Smooth muscle cell (in vitro differentiated cells): Measurements from ENCODE around the gene KLK13. TPM values are rescaled to one million over a fixed set of nuclear protein-coding genes. Genes with fewer than 3 reads are reported as not detected.

Source experiments
- DNase-seq: peaks from one replicate; lab custom pipeline; 2025; ENCODE audit not compliant: unreplicated experiment; lab: John Stamatoyannopoulos, UW
- H2AFZ ChIP-seq: fragments of 200-600 bp; sonication (generic); 2 replicates; pipeline ENCODE4 v1.6.0; 2016; ENCODE audit warnings: antibody characterized with exemption, low read depth, mild to moderate bottlenecking
- H3F3A ChIP-seq: fragments of 200-600 bp; sonication (generic); 2 replicates; pipeline ENCODE4 v1.6.0; 2017; ENCODE audit warnings: antibody characterized with exemption, low read depth
- H3K27ac ChIP-seq: fragments of 200-600 bp; sonication (generic); 2 replicates; pipeline ENCODE4 v1.5.1; 2016; ENCODE audit warnings: low read depth, mild to moderate bottlenecking
- H3K27me3 ChIP-seq: fragments of 200-600 bp; sonication (generic); 2 replicates; pipeline ENCODE4 v1.6.1; 2016; ENCODE audit warnings: low read depth, mild to moderate bottlenecking
- H3K36me3 ChIP-seq: fragments of 200-600 bp; sonication (generic); 2 replicates; pipeline ENCODE4 v1.5.1; 2016; ENCODE audit warnings: low read depth
- H3K4me1 ChIP-seq: fragments of 200-600 bp; sonication (generic); 2 replicates; pipeline ENCODE4 v1.5.1; 2016; ENCODE audit warnings: low read depth
- H3K4me2 ChIP-seq: fragments of 200-600 bp; sonication (generic); 2 replicates; pipeline ENCODE4 v1.6.0; 2016; ENCODE audit warnings: mild to moderate bottlenecking
- H3K4me3 ChIP-seq: fragments of 200-600 bp; sonication (generic); 2 replicates; pipeline ENCODE4 v1.5.1; 2016; ENCODE audit warnings: mild to moderate bottlenecking
- H3K79me2 ChIP-seq: fragments of 200-600 bp; sonication (generic); 2 replicates; pipeline ENCODE4 v1.6.0; 2016; ENCODE audit warnings: low read depth, mild to moderate bottlenecking
- H3K9ac ChIP-seq: fragments of 200-600 bp; sonication (generic); 2 replicates; pipeline ENCODE4 v1.6.0; 2016; ENCODE audit warnings: low read depth
- H3K9me3 ChIP-seq: fragments of 200-600 bp; sonication (generic); replicated peaks from 2 replicates; pipeline ENCODE4 v1.5.1; 2016; ENCODE audit warnings: low read depth
- H4K20me1 ChIP-seq: fragments of 200-600 bp; sonication (generic); 2 replicates; pipeline ENCODE4 v1.6.0; 2016; ENCODE audit warnings: low read depth
- WGBS: methylation state at CpG from one replicate; pipeline ENCODE4 v1.1.7; 2016; ENCODE audit warnings: low lambda C conversion rate; 5-methylcytosine and 5-hydroxymethylcytosine counted together
- polyA plus RNA-seq: library from polyadenylated mRNA; unstranded; fragments of >200 nt; fragmentation: Nextera tagmentation; extraction: Ambion mirVana; gene quantifications from 2 replicates; pipeline ENCODE4 v1.2.1, GENCODE V29; 2016
- total RNA-seq: library from RNA; depleted of rRNA; stranded (reverse); fragments of >200 nt; gene quantifications from 2 replicates; pipeline ENCODE4 v1.2.3, GENCODE V29; 2014
- TF ChIP-seq, protein P1 (sequence below): fragments of 200-600 bp; sonication (generic); IDR thresholded peaks from 2 replicates; pipeline ENCODE4 v1.5.1; 2017; ENCODE audit warnings: borderline replicate concordance, mild to moderate bottlenecking, antibody characterized with exemption; ENCODE audit not compliant: insufficient read depth, poor library complexity, severe bottlenecking

Gene KLK13
- total and polyA plus RNA-seq, 2 experiments from 2014 or later = 0.72 to 1.3 TPM

DNA sequence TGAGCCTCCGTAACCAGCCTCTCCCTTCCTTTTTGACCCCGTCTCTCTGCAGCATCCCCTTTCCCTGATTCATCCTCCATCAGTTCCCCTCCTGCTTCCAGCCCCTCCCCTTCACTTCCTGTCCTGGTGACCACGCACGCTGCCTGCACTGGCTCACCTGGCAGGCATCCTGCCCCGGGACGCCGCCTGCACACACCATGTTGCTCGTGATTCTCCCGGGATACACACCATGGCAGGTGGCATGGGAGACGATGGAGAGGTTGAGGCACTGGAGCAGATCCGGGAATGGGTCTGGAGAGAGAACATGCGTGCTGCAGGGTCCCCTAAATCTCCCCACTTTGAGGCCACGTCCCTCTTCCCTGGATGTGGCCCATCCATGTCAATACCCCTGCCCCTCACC, 34.3 kb downstream of the KLK13 start:
- Histone ChIP-seq H3K9me3 (no peaks in the 10 kb centered on the region), H3K36me3 (no peaks in the 10 kb centered on the region), H3K4me3 (no peak overlapping the region), H3F3A (no peaks in the 10 kb centered on the region), H3K27ac (no peak overlapping the region), H3K4me2 (no peak overlapping the region), H3K9ac (no peak overlapping the region), H4K20me1 (no peaks in the 10 kb centered on the region), H2AFZ (no peak overlapping the region), H3K27me3 (no peaks in the 10 kb centered on the region), H3K79me2 (no peaks in the 10 kb centered on the region), H3K4me1 (no peaks in the 10 kb centered on the region)
- DNase-seq = no peak
- WGBS = 83% methylated on average over 13 of the region's 13 CpGs
- TF ChIP-seq, protein P1, sequence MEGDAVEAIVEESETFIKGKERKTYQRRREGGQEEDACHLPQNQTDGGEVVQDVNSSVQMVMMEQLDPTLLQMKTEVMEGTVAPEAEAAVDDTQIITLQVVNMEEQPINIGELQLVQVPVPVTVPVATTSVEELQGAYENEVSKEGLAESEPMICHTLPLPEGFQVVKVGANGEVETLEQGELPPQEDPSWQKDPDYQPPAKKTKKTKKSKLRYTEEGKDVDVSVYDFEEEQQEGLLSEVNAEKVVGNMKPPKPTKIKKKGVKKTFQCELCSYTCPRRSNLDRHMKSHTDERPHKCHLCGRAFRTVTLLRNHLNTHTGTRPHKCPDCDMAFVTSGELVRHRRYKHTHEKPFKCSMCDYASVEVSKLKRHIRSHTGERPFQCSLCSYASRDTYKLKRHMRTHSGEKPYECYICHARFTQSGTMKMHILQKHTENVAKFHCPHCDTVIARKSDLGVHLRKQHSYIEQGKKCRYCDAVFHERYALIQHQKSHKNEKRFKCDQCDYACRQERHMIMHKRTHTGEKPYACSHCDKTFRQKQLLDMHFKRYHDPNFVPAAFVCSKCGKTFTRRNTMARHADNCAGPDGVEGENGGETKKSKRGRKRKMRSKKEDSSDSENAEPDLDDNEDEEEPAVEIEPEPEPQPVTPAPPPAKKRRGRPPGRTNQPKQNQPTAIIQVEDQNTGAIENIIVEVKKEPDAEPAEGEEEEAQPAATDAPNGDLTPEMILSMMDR = no peak

DNA sequence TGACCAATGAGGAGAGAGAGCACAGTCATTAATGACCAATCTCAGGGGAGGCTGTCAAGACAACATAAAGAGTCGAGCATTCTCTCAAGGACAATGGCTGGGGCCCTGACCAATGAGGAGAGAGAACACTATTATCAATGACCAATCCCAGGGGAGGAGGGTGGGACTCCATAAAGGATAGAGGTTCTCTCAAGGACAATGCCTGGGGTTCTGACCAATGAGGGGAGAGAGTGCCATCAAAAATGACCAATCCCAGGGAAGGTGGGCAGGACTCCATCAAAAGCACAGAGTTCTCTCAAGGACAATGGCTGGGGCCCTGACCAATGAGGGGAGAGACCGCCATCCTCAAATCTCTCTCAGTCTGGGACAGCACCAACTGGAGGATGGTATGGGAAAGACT, 35.2 kb downstream of the KLK13 start:
- Histone ChIP-seq H3K79me2 (no peaks in the 10 kb centered on the region), H3K4me2 (no peak overlapping the region), H3K4me1 (no peaks in the 10 kb centered on the region), H3K36me3 (no peaks in the 10 kb centered on the region), H2AFZ (no peak overlapping the region), H3K4me3 (no peak overlapping the region), H3K9me3 (no peaks in the 10 kb centered on the region), H3K27me3 (no peaks in the 10 kb centered on the region), H4K20me1 (no peaks in the 10 kb centered on the region), H3F3A (no peaks in the 10 kb centered on the region), H3K27ac (no peak overlapping the region), H3K9ac (no peak overlapping the region)
- DNase-seq = no peak
- TF ChIP-seq, protein P1 = no peak
- WGBS = 88% methylated on average over 2 of the region's 2 CpGs

DNA sequence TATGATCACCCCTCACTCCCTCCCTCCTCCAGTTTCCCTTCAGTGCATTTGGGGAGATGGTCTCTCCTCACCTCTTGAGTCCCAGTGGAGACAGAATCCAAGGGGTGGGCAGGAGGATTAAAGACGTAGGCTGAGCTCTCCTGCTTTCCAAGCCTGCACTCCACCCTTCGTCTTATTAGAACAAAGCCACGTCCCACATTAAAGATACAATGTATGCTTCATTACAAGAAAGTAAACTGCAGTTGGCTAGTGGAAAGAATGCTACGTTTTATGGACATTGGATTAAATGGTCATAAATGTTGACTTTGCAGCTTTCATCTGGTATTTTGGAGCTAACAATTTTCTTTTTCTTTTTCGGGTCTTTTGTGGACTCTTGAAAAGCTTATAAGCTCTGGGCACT, 37.0 kb downstream of the KLK13 start:
- TF ChIP-seq, protein P1 = no peak
- Histone ChIP-seq H3K79me2 (no peaks in the 10 kb centered on the region), H3K27me3 (no peaks in the 10 kb centered on the region), H3K9me3 (no peaks in the 10 kb centered on the region), H3K36me3 (no peaks in the 10 kb centered on the region), H3F3A (no peaks in the 10 kb centered on the region), H3K9ac (no peak overlapping the region), H3K27ac (no peak overlapping the region), H3K4me3 (no peak overlapping the region), H3K4me1 (no peaks in the 10 kb centered on the region), H2AFZ (no peak overlapping the region), H4K20me1 (no peaks in the 10 kb centered on the region), H3K4me2 (no peak overlapping the region)
- no peak for DNase-seq
- 64% methylated on average over 5 of the region's 5 CpGs for WGBS

DNA sequence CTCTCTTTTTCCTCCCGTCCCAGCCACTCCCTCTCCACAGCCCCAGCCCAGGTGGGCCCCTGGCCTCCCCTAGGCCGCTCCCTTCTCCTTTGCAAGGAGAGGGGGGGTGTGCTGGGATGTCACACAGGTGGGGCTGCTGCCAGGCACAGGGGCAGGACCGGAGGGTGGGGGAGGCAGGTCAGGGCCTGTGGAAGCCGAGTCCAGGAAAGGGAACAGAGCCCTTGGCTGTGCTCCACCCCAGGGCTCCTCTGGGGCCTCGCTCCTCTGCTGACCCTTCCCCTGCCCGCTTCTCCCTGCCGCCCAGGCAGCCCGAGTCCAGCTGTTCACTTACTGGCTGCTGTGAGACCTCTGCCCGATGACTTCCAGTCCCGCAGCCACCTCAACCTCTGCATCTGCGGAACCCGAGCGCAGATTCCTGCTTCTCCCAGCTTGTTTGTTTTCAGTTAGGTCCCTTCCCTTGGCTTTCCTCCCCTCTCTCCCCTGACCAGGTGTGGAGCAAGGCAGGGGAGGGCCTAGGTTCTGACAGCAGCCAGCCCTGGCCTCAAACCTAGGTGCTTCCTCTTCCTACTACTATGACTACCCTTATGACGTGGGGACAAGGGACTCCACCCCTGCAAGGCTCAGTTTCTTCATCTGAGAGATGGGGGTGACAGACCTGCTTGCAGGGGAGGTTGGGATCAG, 37.6 kb downstream of the KLK13 start:
- Histone ChIP-seq H4K20me1 (no peaks in the 10 kb centered on the region), H3K9me3 (no peaks in the 10 kb centered on the region), H3K4me3 (no peak overlapping the region), H3K36me3 (no peaks in the 10 kb centered on the region), H3K27ac (no peak overlapping the region), H3K27me3 (peaks cover 3% of the 10 kb centered on the region), H3K4me1 (no peaks in the 10 kb centered on the region), H3K79me2 (no peaks in the 10 kb centered on the region), H3K4me2 (no peak overlapping the region), H2AFZ (no peak overlapping the region), H3K9ac (no peak overlapping the region), H3F3A (no peaks in the 10 kb centered on the region)
- TF ChIP-seq, protein P1 = no peak
- DNase-seq = no peak
- WGBS = 85% methylated on average over 14 of the region's 14 CpGs
